Activated naive CD4-positive, alpha-beta T cell treated with anti-CD3 and anti-CD28 coated beads for 36 hours (primary cell): ENCODE data around the gene ZNF593. TPM values are rescaled to one million over a fixed set of nuclear protein-coding genes. Genes with fewer than 3 reads are reported as not detected.

ENCODE experiments used
- CTCF ChIA-PET: fragments of 350-600 bp; sonication (Branson Sonifier 250); formaldehyde crosslinking; loops from one replicate; lab custom pipeline; 2021; ENCODE audit warnings: antibody characterized with exemption; lab: Charles Lee
- DNase-seq: peaks from one replicate; pipeline ENCODE4 v3.0.0-alpha.2; 2020
- H3K27ac Mint-ChIP-seq: one replicate; pipeline ENCODE4 v1.8.0; 2021; ENCODE audit warnings: mild to moderate bottlenecking, mixed read lengths
- H3K27me3 Mint-ChIP-seq: one replicate; pipeline ENCODE4 v1.8.0; 2021; ENCODE audit warnings: low read depth, mixed read lengths
- H3K36me3 Mint-ChIP-seq: one replicate; pipeline ENCODE4 v1.8.0; 2021; ENCODE audit warnings: low read depth, mixed read lengths
- H3K4me1 Mint-ChIP-seq: one replicate; pipeline ENCODE4 v1.8.0; 2021; ENCODE audit warnings: low read depth, mixed read lengths
- H3K4me3 Mint-ChIP-seq: one replicate; pipeline ENCODE4 v1.8.0; 2021; ENCODE audit warnings: mild to moderate bottlenecking, moderate library complexity, mixed read lengths
- H3K9me3 Mint-ChIP-seq: one replicate; pipeline ENCODE4 v1.8.0; 2021; ENCODE audit warnings: mixed read lengths
- intact Hi-C: fragments of 100-400 bp; cut with micrococcal nuclease; formaldehyde crosslinking; loops from one replicate; pipeline ENCODE4 v1.15.1; 2023
- total RNA-seq, 2 experiments: library from RNA; stranded (reverse); gene quantifications; one replicate each; pipeline ENCODE4 v1.2.3, GENCODE V29; 2021

ZNF593 gene
- total RNA-seq = 10 to 100 TPM; 24.0 to 26.8 TPM

GRCh38 chr1:26169669-26170471 lies at the start of gene ZNF593:
TSS of gene ZNF593 (plus strand) at chr1:26169908. CDS start at chr1:26169984, 76 bp downstream.
- peak; percentile 89 for DNase-seq
- H3K27me3 Mint-ChIP-seq = no peaks in the 10 kb centered on the region
- intact Hi-C loops = loop anchor here (1.0 kb wide), 2 partner anchors 64 to 151 kb away; partner anchors contain the start of gene CEP85
- peak within 1 kb of the TSS; percentile 60 for H3K27ac Mint-ChIP-seq
- peaks cover 8% of the 10 kb centered on the region for H3K4me1 Mint-ChIP-seq
- CTCF ChIA-PET = interaction anchor here (0.6 to 2.1 kb wide), 20 partner anchors 9 to 222 kb away, joined by 3 to 31 read pairs (median 3); partner anchors contain the start of gene CEP85
- no peaks in the 10 kb centered on the region for H3K9me3 Mint-ChIP-seq
- peak within 1 kb of the TSS; percentile 78 for H3K4me3 Mint-ChIP-seq
- peaks cover 5% of the 10 kb centered on the region for H3K36me3 Mint-ChIP-seq

- H3K4me1 Mint-ChIP-seq = peaks cover 51% of the 10 kb centered on the region
These were observed 47.6 kb upstream of the ZNF593 start for GRCh38 chr1:26121854-26122773.

GRCh38 chr1:26122988-26123973 lies 46.4 kb upstream of the ZNF593 start:
- intact Hi-C loops = loop anchor here (10.0 kb wide), 1 partner anchor 888 kb away; the partner anchor contains the start of gene SYF2
- Mint-ChIP-seq H3K4me3 (no peak overlapping the region), H3K36me3 (peaks cover 16% of the 10 kb centered on the region), H3K4me1 (peaks cover 62% of the 10 kb centered on the region), H3K27ac (peak overlapping the region; percentile 83), H3K9me3 (no peaks in the 10 kb centered on the region), H3K27me3 (no peaks in the 10 kb centered on the region)
- peak; percentile 37 for DNase-seq
- CTCF ChIA-PET = interaction anchor here (0.8 to 4.3 kb wide), 6 partner anchors 10 to 22 kb away, joined by 3 to 28 read pairs (median 3); no protein-coding TSS in a partner anchor

More at GRCh38 chr1:26121854-26122773, 47.6 kb upstream of the ZNF593 start:
- no peaks in the 10 kb centered on the region for H3K9me3 Mint-ChIP-seq
- CTCF ChIA-PET = interaction anchor here (1.1 to 4.3 kb wide), 3 partner anchors 9 to 23 kb away, joined by 3 to 28 read pairs (median 8); no protein-coding TSS in a partner anchor
- intact Hi-C loops = loop anchor here (10.0 kb wide), 1 partner anchor 887 kb away; the partner anchor contains the start of gene SYF2
- no peak for DNase-seq
- peak overlapping the region; percentile 50 for H3K27ac Mint-ChIP-seq
- no peaks in the 10 kb centered on the region for H3K27me3 Mint-ChIP-seq
- H3K4me3 Mint-ChIP-seq = no peak overlapping the region
- peaks cover 17% of the 10 kb centered on the region for H3K36me3 Mint-ChIP-seq

DNA sequence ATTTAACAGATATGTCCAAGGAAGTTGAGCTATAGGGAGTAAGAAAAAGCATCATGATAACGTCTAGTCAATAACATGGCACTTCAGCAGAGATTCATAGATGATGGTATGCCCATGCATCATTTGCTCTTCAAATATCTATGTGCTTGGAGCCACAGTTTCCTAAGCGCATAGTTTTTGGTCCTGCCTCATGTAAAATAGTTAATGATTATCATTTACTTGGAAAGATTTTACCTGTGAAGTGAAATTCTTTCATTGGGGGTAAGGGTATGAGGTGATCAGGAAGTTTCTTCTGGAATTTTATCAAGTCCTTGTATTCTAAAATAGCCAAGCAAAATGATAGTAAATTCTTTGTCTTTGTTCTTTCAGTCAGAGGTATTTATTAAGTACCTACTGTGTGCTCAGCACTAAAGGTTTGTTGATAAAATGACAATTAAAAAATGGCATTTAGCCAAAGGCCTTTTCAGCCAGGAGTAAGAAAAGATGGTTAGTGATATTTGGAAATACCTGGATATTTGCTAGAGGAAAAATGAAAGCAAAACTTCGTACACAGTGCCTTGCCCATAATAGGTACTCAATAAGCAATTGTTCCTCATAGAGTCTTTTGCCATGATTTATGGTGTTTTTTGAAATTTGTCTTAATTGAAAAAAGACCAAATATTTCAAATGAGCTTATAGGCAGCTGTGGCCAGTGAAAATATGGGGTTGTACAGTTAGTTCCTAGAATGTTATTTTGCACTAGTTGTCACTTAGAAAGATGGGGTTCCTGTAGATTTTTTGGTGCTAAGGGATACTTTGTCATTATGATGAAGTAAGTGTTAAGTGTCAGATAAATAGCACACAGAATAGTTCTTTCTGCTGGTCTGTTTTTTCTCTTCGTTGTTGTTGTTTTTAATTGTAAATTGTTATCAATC lies 45.0 kb upstream of the ZNF593 start:
- Mint-ChIP-seq H3K4me3 (no peak overlapping the region), H3K4me1 (peaks cover 56% of the 10 kb centered on the region), H3K27ac (no peak overlapping the region), H3K9me3 (no peaks in the 10 kb centered on the region), H3K27me3 (no peaks in the 10 kb centered on the region), H3K36me3 (peaks cover 10% of the 10 kb centered on the region)
- CTCF ChIA-PET = interaction anchor here (0.7 to 4.3 kb wide), 3 partner anchors 15 to 21 kb away, joined by 3 to 28 read pairs (median 3); no protein-coding TSS in a partner anchor
- intact Hi-C loops = loop anchor here (5.0 to 10.0 kb wide), 3 partner anchors 158 to 890 kb away; partner anchors contain the start of genes SH3BGRL3 and SYF2
- no peak for DNase-seq

DNA sequence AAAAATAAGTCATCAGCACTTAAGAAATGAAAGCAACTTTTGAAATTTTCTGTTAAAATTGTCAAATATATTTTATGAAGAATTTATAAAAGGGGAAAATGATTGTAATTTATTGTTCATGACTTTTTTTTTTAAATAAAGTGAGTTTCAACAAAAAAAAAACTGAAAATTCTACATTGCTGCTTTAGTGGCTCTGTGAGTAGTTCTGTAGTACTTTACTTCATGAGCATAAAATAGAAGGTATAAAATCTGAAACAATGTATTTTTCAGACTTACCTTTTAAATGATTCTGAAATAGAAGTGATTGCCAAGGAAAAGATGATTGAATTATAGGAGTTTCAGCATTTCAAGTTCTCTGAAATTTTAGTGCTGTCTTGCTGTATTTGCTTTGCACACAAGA lies 44.3 kb upstream of the ZNF593 start:
- Mint-ChIP-seq H3K4me1 (peaks cover 49% of the 10 kb centered on the region), H3K4me3 (no peak overlapping the region), H3K36me3 (peaks cover 7% of the 10 kb centered on the region), H3K9me3 (no peaks in the 10 kb centered on the region), H3K27ac (peak overlapping the region; percentile 95), H3K27me3 (no peaks in the 10 kb centered on the region)
- intact Hi-C loops = loop anchor here (5.0 to 10.0 kb wide), 3 partner anchors 157 to 891 kb away; partner anchors contain the start of genes SH3BGRL3 and SYF2
- CTCF ChIA-PET = no interaction called here
- DNase-seq = no peak

- CTCF ChIA-PET = interaction anchor here (3.2 to 5.2 kb wide), 2 partner anchors 13 to 18 kb away, joined by 11 to 51 read pairs; partner anchors contain the start of gene PDIK1L
- Mint-ChIP-seq H3K9me3 (no peaks in the 10 kb centered on the region), H3K4me3 (peak overlapping the region; percentile 67), H3K27ac (peak overlapping the region; percentile 95), H3K36me3 (peaks cover 7% of the 10 kb centered on the region), H3K4me1 (peaks cover 48% of the 10 kb centered on the region), H3K27me3 (no peaks in the 10 kb centered on the region)
- intact Hi-C loops = loop anchor here (1.0 to 10.0 kb wide), 7 partner anchors 15 to 891 kb away; partner anchors contain the start of genes HMGN2, PDIK1L, SH3BGRL3 and SYF2
- no peak for DNase-seq
These were observed 43.8 kb upstream of the ZNF593 start for GRCh38 chr1:26125946-26126320.

GRCh38 chr1:26126321-26127084 lies 43.2 kb upstream of the ZNF593 start:
- CTCF ChIA-PET = interaction anchor here (1.0 to 5.2 kb wide), 6 partner anchors 13 to 107 kb away, joined by 3 to 51 read pairs (median 7); partner anchors contain the start of genes CEP85 and PDIK1L
- Mint-ChIP-seq H3K4me3 (peak overlapping the region; percentile 67), H3K4me1 (peaks cover 51% of the 10 kb centered on the region), H3K36me3 (peaks cover 7% of the 10 kb centered on the region), H3K27ac (peak overlapping the region; percentile 95), H3K9me3 (no peaks in the 10 kb centered on the region), H3K27me3 (no peaks in the 10 kb centered on the region)
- intact Hi-C loops = loop anchor here (1.0 to 10.0 kb wide), 7 partner anchors 15 to 892 kb away; partner anchors contain the start of genes HMGN2, PDIK1L, SH3BGRL3 and SYF2
- DNase-seq = peak; percentile 65

DNA sequence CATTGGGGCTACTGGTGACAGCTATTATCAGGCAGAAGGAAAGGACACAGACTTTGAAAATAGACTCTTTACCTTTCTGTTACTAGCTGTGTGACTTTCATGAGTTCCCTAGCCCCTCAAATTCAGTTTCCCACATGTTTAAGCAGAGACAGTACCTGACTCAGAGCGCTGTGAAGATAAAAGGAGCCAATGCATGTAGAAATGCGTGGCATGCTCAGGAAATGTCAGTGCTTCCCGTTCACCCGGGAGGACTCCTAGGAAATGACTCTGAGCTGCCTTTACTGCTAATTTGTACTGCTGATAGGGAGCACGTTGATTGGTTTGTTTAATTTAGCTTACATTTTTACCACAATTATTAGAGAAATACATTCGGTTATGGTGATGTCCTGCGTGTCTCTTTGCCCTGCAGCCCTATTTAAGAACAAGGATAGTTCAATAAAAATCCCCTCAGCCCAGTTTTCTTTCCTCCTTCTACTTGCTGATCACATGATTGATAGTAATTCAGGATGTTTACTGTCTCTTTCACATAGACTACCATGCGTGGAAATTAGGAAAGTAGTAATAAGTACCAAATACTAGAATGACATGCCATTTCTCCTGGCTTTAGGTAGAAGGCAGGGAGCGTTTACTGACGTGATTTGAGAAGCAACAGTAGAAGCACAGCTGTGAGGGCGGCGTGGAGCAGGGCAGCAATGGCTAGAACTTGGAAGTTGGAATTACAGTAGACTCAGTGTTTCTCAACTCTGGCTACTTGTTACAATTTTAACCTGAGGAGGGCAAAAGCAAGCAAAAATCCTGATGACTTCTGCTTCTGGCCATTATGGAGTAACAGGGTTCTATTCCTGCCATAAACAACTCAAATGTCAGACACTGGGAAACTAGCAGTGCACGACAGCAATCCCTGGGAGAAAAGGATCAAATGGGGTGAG lies 42.2 kb upstream of the ZNF593 start:
- peak; percentile 70 for DNase-seq
- Mint-ChIP-seq H3K27me3 (no peaks in the 10 kb centered on the region), H3K27ac (peak overlapping the region; percentile 95), H3K9me3 (no peaks in the 10 kb centered on the region), H3K4me1 (peaks cover 60% of the 10 kb centered on the region), H3K36me3 (no peaks in the 10 kb centered on the region), H3K4me3 (peak overlapping the region; percentile 67)
- CTCF ChIA-PET = interaction anchor here (1.0 to 5.2 kb wide), 7 partner anchors 12 to 290 kb away, joined by 3 to 51 read pairs (median 6); partner anchors contain the start of genes CEP85 and PDIK1L
- intact Hi-C loops = loop anchor here (2.0 to 10.0 kb wide), 6 partner anchors 17 to 893 kb away; partner anchors contain the start of genes HMGN2, SH3BGRL3, SYF2 and UBXN11
